ENCODE results near the gene SCARF2. TPM values are rescaled to one million over a fixed set of nuclear protein-coding genes. Genes with fewer than 3 reads are reported as not detected.

SCARF2 gene
- total and polyA plus RNA-seq, 2 of the 8 experiments (the other 6 are each of a cell fraction or from before 2014, with no cell fraction given), result 4.2 to 9.8 TPM

GRCh38 chr22:20438427-20438677, 727 bp upstream of the SCARF2 start:
- Histone ChIP-seq H3K36me3 (ENCODE audit: control insufficient read depth in 2 of 4, insufficient read depth in 4 of 4, low read length in 3 of 4) (peaks cover 0 to 3% (median 0%) of the 10 kb centered on the region in 4 experiments; a peak in 1 of 8 replicates), H3K4me3 (ENCODE audit: extremely low read depth in 1 of 4, insufficient read depth in 2 of 4, low read depth in 3 of 4, low read length in 4 of 4) (peak overlapping the region; percentile 50 to 78 (median 56); a peak in 6 of 8 replicates), H3K4me2 (ENCODE audit: insufficient read depth in 1 of 2, low read depth in 2 of 2, low read length in 2 of 2) (peak overlapping the region; percentile 86 to 90), H4K5ac (ENCODE audit: insufficient read length, low read depth, low read length) (no peak overlapping the region), H3K27ac (ENCODE audit: low read depth, low read length) (no peak overlapping the region), H3K4me1 (replicated peaks in 1 of 4; ENCODE audit: control insufficient read depth in 3 of 4, insufficient read depth in 4 of 4, low read length in 3 of 4) (peaks cover 0 to 15% (median 6%) of the 10 kb centered on the region in 4 experiments; a peak in 5 of 7 replicates), H3K23me2 (ENCODE audit: low read depth, low read length) (peaks cover 17% of the 10 kb centered on the region; the same call in 1 of the 2 replicates), H2BK20ac (ENCODE audit: low read length) (no peak overlapping the region; the same call in 1 of the 2 replicates), H3K79me2 (ENCODE audit: control insufficient read depth in 1 of 2, insufficient read depth in 2 of 2, low read length in 2 of 2) (no peaks in the 10 kb centered on the region), H2BK120ac (replicated peaks; ENCODE audit: low read depth, low read length) (no peak overlapping the region), H3K79me1 (ENCODE audit: low read depth, low read length) (peaks cover 2% of the 10 kb centered on the region; the same call in 1 of the 2 replicates), H3K9ac (replicated peaks in 1 of 4; ENCODE audit: extremely low read depth in 1 of 4, low read depth in 3 of 4, low read length in 3 of 4) (no peak overlapping the region), H3K56ac (replicated peaks; ENCODE audit: insufficient read length, low read depth, low read length) (no peak overlapping the region), H2BK12ac (ENCODE audit: low read depth, low read length) (0 out of 2 replicates have a peak overlapping the region, but pooled peaks have one; percentile 50), H2AFZ (ENCODE audit: low read length) (no peak overlapping the region), H2BK15ac (ENCODE audit: low read length) (no peak overlapping the region), H3K27me3 (replicated peaks in 1 of 4; ENCODE audit: control insufficient read depth in 3 of 4, extremely low read depth in 1 of 4, insufficient read depth in 3 of 4, low read length in 3 of 4) (peaks cover 18 to 57% (median 48%) of the 10 kb centered on the region in 4 experiments), H4K91ac (replicated peaks; ENCODE audit: insufficient read length, low read length) (peak overlapping the region; percentile 40), H3K23ac (ENCODE audit: insufficient read length) (no peak overlapping the region), H2AK5ac (ENCODE audit: low read depth, low read length) (no peak overlapping the region), H3K14ac (ENCODE audit: insufficient read length) (no peak overlapping the region), H4K8ac (ENCODE audit: extremely low read depth, insufficient read depth, low read length) (peak overlapping the region; percentile 78), H2BK5ac (ENCODE audit: low read depth, low read length) (no peak overlapping the region), H3K18ac (ENCODE audit: extremely low read depth, low read length) (peak overlapping the region; percentile 60), H3K4ac (replicated peaks; ENCODE audit: insufficient read length, low read depth, low read length) (no peak overlapping the region), H4K20me1 (replicated peaks in 1 of 2; ENCODE audit: control insufficient read depth in 1 of 2, insufficient read depth in 2 of 2, low read length in 2 of 2) (peaks cover 11 to 23% of the 10 kb centered on the region in 2 experiments), H3K9me3 (ENCODE audit: insufficient read depth in 2 of 2, low read depth in 1 of 2, low read length in 1 of 2) (no peaks in the 10 kb centered on the region)
- no peak for FAIRE-seq
- DNase-seq (ENCODE audit: low read depth in 1 of 2, low spot score in 2 of 2), result no peak
- WGBS, 2 experiments (ENCODE audit: extremely low coverage in 1 of 2, insufficient coverage in 1 of 2, insufficient read length in 1 of 2, insufficient replicate concordance in 2 of 2, low coverage in 1 of 2, low lambda C conversion rate in 2 of 2, missing lambda C conversion rate in 1 of 2), result 33% methylated on average over 5 of the region's 6 CpGs; no CpG with 5 or more reads in 1 of the 2 experiments
- POLR2A ChIA-PET (ENCODE audit: partially characterized antibody), result interaction anchor here (1.5 kb wide), 1 partner anchor 43 kb away, joined by 4 read pairs; no protein-coding TSS in a partner anchor
- CTCF ChIA-PET (ENCODE audit: partially characterized antibody), result interaction anchor here (0.5 to 4.2 kb wide), 5 partner anchors 10 to 127 kb away, joined by 3 to 47 read pairs (median 7); no protein-coding TSS in a partner anchor
- no peak for TF ChIP-seq HDAC2 (IDR thresholded peaks at IDR 0.05; ENCODE audit: borderline replicate concordance in 1 of 2, low read depth in 2 of 2, low read length in 2 of 2)
- no peak for TF ChIP-seq FOSL1 (IDR thresholded peaks at IDR 0.05; ENCODE audit: insufficient read depth, low read depth, low read length)
- no peak for TF ChIP-seq RNF2 (IDR thresholded peaks at IDR 0.05; ENCODE audit: borderline replicate concordance, low read depth, low read length, missing control alignments, poor library complexity, severe bottlenecking)
- no peak for TF ChIP-seq CTCF (IDR thresholded peaks at IDR 0.05; ENCODE audit: control extremely low read depth in 1 of 3, insufficient read depth in 1 of 3, low read depth in 1 of 3, low read length in 3 of 3)
- TF ChIP-seq CEBPB (IDR thresholded peaks at IDR 0.05; ENCODE audit: low read depth, low read length), result no peak
- TF ChIP-seq ATF2 (IDR thresholded peaks at IDR 0.05; ENCODE audit: low read length), result no peak
- TF ChIP-seq YY1 (IDR thresholded peaks at IDR 0.05; ENCODE audit: low read depth, low read length), result no peak
- no peak for TF ChIP-seq CHD1 (IDR thresholded peaks at IDR 0.05; ENCODE audit: low read depth, low read length)
